Activated B cell treated with CpG ODN at 0.5 μM for 24 hours (primary cell): Measurements from ENCODE around the gene DUSP3. TPM values are rescaled to one million over a fixed set of nuclear protein-coding genes. Genes with fewer than 3 reads are reported as not detected.

Experiments used
- ATAC-seq: fragments of 200-7000 bp; cut with Tn5 transposase; one replicate; pipeline ENCODE4 v1.10.0; 2021; ENCODE audit warnings: low read depth, mild to moderate bottlenecking, moderate library complexity
- CTCF ChIA-PET: fragments of 350-600 bp; sonication (Branson Sonifier 250); formaldehyde crosslinking; loops from one replicate; lab custom pipeline; 2021; ENCODE audit warnings: antibody characterized with exemption; lab: Charles Lee
- POLR2A ChIA-PET: fragments of 350-600 bp; sonication (Branson Sonifier 250); formaldehyde crosslinking; loops from one replicate; lab custom pipeline; 2021; ENCODE audit warnings: antibody characterized with exemption; lab: Charles Lee
- DNase-seq: peaks from one replicate; pipeline ENCODE4 v3.0.0; 2022
- H3K27ac Mint-ChIP-seq: one replicate; pipeline ENCODE4 v1.8.0; 2020; ENCODE audit warnings: mixed read lengths
- H3K27me3 Mint-ChIP-seq: one replicate; pipeline ENCODE4 v1.8.0; 2021; ENCODE audit warnings: mixed read lengths
- H3K36me3 Mint-ChIP-seq: one replicate; pipeline ENCODE4 v1.8.0; 2021; ENCODE audit warnings: low read depth, mixed read lengths
- H3K4me1 Mint-ChIP-seq: one replicate; pipeline ENCODE4 v1.8.0; 2021; ENCODE audit warnings: mixed read lengths
- H3K4me3 Mint-ChIP-seq: one replicate; pipeline ENCODE4 v1.8.0; 2020; ENCODE audit warnings: mild to moderate bottlenecking, mixed read lengths
- H3K9me3 Mint-ChIP-seq: one replicate; pipeline ENCODE4 v1.8.0; 2020; ENCODE audit warnings: mixed read lengths
- CTCF ChIP-seq: fragments of 200-600 bp; IDR thresholded peaks from one replicate; pipeline ENCODE4 v1.8.0; 2022; ENCODE audit warnings: antibody characterized with exemption, mild to moderate bottlenecking
- intact Hi-C: fragments of 100-400 bp; cut with micrococcal nuclease; formaldehyde crosslinking; loops from one replicate; pipeline ENCODE4 v1.15.1; 2024
- total RNA-seq: library from RNA; stranded (reverse); gene quantifications from 2 replicates; pipeline ENCODE4 v1.2.3, GENCODE V29; 2022

DUSP3 gene
- total RNA-seq = 16.4 and 16.6 TPM in 2 replicates

GRCh38 chr17:43778337-43779144 is at the start of gene DUSP3:
TSS of gene DUSP3 (minus strand) at chr17:43778977. CDS start at chr17:43778924, 53 bp downstream.
- intact Hi-C loops = loop anchor here (1.0 to 2.0 kb wide), 2 partner anchors 68 to 228 kb away; no protein-coding TSS in a partner anchor
- ChIA-PET POLR2A (interaction anchor here (1.0 kb wide), 1 partner anchor 295 kb away, joined by 3 read pairs; the partner anchor contains the start of gene DHX8), CTCF (interaction anchor here (0.7 to 1.0 kb wide), 2 partner anchors 18 to 68 kb away, joined by 4 to 5 read pairs; no protein-coding TSS in a partner anchor)
- H3K27ac Mint-ChIP-seq = peak within 1 kb of the TSS; percentile 70
- peak within 1 kb of the TSS; percentile 90 for H3K4me3 Mint-ChIP-seq
- peaks cover 11% of the 10 kb centered on the region for H3K36me3 Mint-ChIP-seq
- H3K27me3 Mint-ChIP-seq = peaks cover 18% of the 10 kb centered on the region
- peaks cover 28% of the 10 kb centered on the region for H3K4me1 Mint-ChIP-seq
- ATAC-seq (peak; percentile 94), DNase-seq (peak; percentile 79)
- no peaks in the 10 kb centered on the region for H3K9me3 Mint-ChIP-seq
- no peak for TF ChIP-seq CTCF

GRCh38 chr17:43827596-43827995 is 48.8 kb upstream of the DUSP3 start:
- Mint-ChIP-seq H3K27ac (no peak overlapping the region), H3K4me1 (peaks cover 3% of the 10 kb centered on the region), H3K9me3 (no peaks in the 10 kb centered on the region), H3K4me3 (no peak overlapping the region), H3K36me3 (no peaks in the 10 kb centered on the region), H3K27me3 (peaks cover 29% of the 10 kb centered on the region)
- DNase-seq (no peak), ATAC-seq (no peak)
- ChIA-PET CTCF (no interaction called here), POLR2A (no interaction called here)
- intact Hi-C loops = loop anchor here (10.0 kb wide), 1 partner anchor 77 kb away; the partner anchor contains the start of gene MPP2
- no peak for TF ChIP-seq CTCF

- ATAC-seq = no peak
- H3K27me3 Mint-ChIP-seq = peaks cover 18% of the 10 kb centered on the region
- intact Hi-C loops = loop anchor here (10.0 kb wide), 1 partner anchor 79 kb away; the partner anchor contains the start of gene MPP2
- POLR2A ChIA-PET = no interaction called here
- no peaks in the 10 kb centered on the region for H3K9me3 Mint-ChIP-seq
- no peak overlapping the region for H3K27ac Mint-ChIP-seq
- no peaks in the 10 kb centered on the region for H3K4me1 Mint-ChIP-seq
- no peak overlapping the region for H3K4me3 Mint-ChIP-seq
- no peaks in the 10 kb centered on the region for H3K36me3 Mint-ChIP-seq
- no peak for DNase-seq
- no peak for TF ChIP-seq CTCF
- CTCF ChIA-PET = no interaction called here
Observed at GRCh38 chr17:43826206-43826605, 47.4 kb upstream of the DUSP3 start.

GRCh38 chr17:43825567-43825966 is 46.8 kb upstream of the DUSP3 start:
- no peak overlapping the region for H3K4me3 Mint-ChIP-seq
- no peak for TF ChIP-seq CTCF
- CTCF ChIA-PET = no interaction called here

More at GRCh38 chr17:43825567-43825966, 46.8 kb upstream of the DUSP3 start:
- Mint-ChIP-seq H3K4me1 (no peaks in the 10 kb centered on the region), H3K36me3 (no peaks in the 10 kb centered on the region), H3K27me3 (peaks cover 12% of the 10 kb centered on the region), H3K27ac (no peak overlapping the region), H3K9me3 (no peaks in the 10 kb centered on the region)
- ATAC-seq = no peak
- no peak for DNase-seq
- POLR2A ChIA-PET = no interaction called here
- intact Hi-C loops = loop anchor here (10.0 kb wide), 1 partner anchor 79 kb away; the partner anchor contains the start of gene MPP2
